Tibial artery (tissue), 4 donors: ENCODE data around the gene ABITRAM.
"Not testable (repeated sequence)": the region's sequence is repeated elsewhere in the genome, so short reads cannot be mapped to it uniquely, and the experiment has no call there.

Experiments
- DNase-seq, 2 donors: peaks; one replicate each; pipeline ENCODE4 v3.0.0-alpha.2; 2019
- H3K27ac ChIP-seq, 2 donors: fragments of 200-600 bp; sonication (generic) in 1 of 2; 1 replicate in 1 of 2; 2 replicates in 1 of 2; pipeline ENCODE4 v1.5.1; 2018 to 2019; ENCODE audit warnings: mild to moderate bottlenecking in 1 of 2
- H3K27me3 ChIP-seq, 2 donors: fragments of 200-600 bp; sonication (generic) in 1 of 2; one replicate each; pipeline versions ENCODE4 v1.5.1 to v1.6.0; 2016 to 2019
- H3K36me3 ChIP-seq, 3 donors: fragments of 200-600 bp; sonication (generic) in 2 of 3; one replicate each; pipeline ENCODE4 v1.5.1; 2016 to 2019; ENCODE audit warnings: mild to moderate bottlenecking in 2 of 3
- H3K4me1 ChIP-seq, 4 donors: fragments of 200-600 bp; sonication (generic) in 2 of 4; 1 replicate in 3 of 4; 2 replicates in 1 of 4; pipeline ENCODE4 v1.5.1; 2016 to 2019
- H3K4me3 ChIP-seq, 2 donors: fragments of 200-600 bp; sonication (generic) in 1 of 2; 1 replicate in 1 of 2; 2 replicates in 1 of 2; pipeline ENCODE4 v1.5.1; 2018 to 2019; ENCODE audit warnings: mild to moderate bottlenecking in 2 of 2
- H3K9me3 ChIP-seq, 3 donors: fragments of 200-600 bp; sonication (generic) in 1 of 3; one replicate each; pipeline ENCODE4 v1.5.1; 2016 to 2019
- CTCF ChIP-seq, 2 experiments: fragments of 200-600 bp in 1 of 2; fragments of 450-650 bp in 1 of 2; IDR thresholded peaks; one replicate each; pipeline ENCODE4 v1.5.1; 2017 to 2019; ENCODE audit warnings: antibody characterized with exemption in 2 of 2, mild to moderate bottlenecking in 1 of 2, moderate library complexity in 1 of 2
- intact Hi-C: fragments of 100-400 bp; cut with DNase I; formaldehyde crosslinking; loops from one replicate; pipeline ENCODE4 v1.15.0; 2023; ENCODE audit warnings: low total_unique reads

The ABITRAM gene

DNA sequence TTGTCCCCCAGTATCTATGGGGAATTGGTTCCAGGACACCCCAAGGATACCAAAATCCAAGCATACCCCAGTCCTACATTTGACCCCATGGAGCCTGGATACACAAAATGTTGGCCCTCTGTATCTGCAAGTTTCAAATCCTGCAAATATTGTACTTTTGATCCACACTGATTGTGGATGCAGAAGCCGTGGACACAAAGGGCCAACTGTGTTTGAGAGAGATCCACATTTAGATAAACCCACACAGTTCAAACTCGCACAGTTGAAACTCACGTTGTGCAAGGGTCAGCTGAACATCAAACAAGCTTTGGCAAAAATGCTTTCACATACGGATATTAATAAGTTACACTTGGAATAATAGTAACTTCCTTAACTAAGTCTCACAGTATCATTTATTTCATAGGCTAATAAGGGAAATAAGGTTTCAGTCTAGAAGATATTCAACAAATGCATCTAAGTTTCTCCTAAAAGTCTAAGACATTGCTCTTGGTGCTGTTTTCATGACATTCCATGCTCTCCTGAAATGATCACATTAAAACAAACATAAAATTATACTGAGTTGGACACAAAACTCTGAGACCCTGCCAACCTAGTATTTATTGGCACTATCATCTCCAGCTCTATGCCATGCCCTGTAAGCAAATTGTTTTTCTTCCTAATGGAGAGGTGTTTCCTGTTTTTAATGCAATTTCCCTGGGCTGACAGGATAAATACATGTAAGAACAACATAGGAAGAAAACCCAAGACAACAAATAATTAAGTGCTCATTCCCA, 39.8 kb upstream of the ABITRAM start:
- Histone ChIP-seq H3K9me3 (no peaks in the 10 kb centered on the region), H3K4me1 (no peaks in the 10 kb centered on the region), H3K27ac (no peak overlapping the region), H3K27me3 (no peaks in the 10 kb centered on the region), H3K36me3 (peaks cover 77 to 99% (median 89%) of the 10 kb centered on the region in 3 donors), H3K4me3 (no peak overlapping the region)
- no peak for TF ChIP-seq CTCF (IDR thresholded peaks at IDR 0.05)
- intact Hi-C loops, result no loop called here
- DNase-seq, result no peak

GRCh38 chr9:108897324-108898096, 36.7 kb upstream of the ABITRAM start:
- no peak for DNase-seq
- intact Hi-C loops, result no loop called here
- Histone ChIP-seq H3K27ac (no peak overlapping the region), H3K27me3 (no peaks in the 10 kb centered on the region), H3K36me3 (peaks cover 76 to 99% (median 92%) of the 10 kb centered on the region in 3 donors), H3K9me3 (no peaks in the 10 kb centered on the region), H3K4me3 (no peak overlapping the region), H3K4me1 (no peaks in the 10 kb centered on the region)
- no peak for TF ChIP-seq CTCF (IDR thresholded peaks at IDR 0.05)

GRCh38 chr9:108899023-108899695, 35.0 kb upstream of the ABITRAM start:
- peaks cover 78 to 99% (median 91%) of the 10 kb centered on the region in 3 donors for H3K36me3 ChIP-seq
- H3K4me3 ChIP-seq, H3K27me3 ChIP-seq, H3K9me3 ChIP-seq, H3K27ac ChIP-seq, H3K4me1 ChIP-seq, DNase-seq, intact Hi-C loops: not testable (repeated sequence)

DNA sequence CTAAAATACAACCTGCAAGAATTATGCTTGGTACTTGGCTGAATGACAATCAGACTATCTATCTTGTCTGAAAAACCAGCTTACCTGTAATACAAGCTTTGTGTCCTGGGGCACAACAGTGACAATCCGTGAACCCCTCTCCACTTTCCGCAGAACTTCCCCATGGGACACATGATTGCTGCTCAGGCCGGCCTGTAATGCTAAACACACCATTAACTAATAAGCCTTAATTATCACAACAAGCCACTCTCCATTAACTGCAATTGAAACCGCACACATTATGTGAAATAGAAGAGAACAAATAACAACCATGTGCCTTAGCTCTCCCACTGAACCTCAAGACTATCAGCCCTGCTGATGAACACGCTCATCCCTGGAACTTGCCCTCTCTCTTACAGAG, 34.0 kb upstream of the ABITRAM start:
- Histone ChIP-seq H3K27me3 (no peaks in the 10 kb centered on the region), H3K4me1 (no peaks in the 10 kb centered on the region), H3K27ac (no peak overlapping the region), H3K9me3 (no peaks in the 10 kb centered on the region), H3K36me3 (peaks cover 83 to 100% (median 91%) of the 10 kb centered on the region in 3 donors), H3K4me3 (no peak overlapping the region)
- TF ChIP-seq CTCF (IDR thresholded peaks at IDR 0.05), result no peak
- intact Hi-C loops, result no loop called here
- no peak for DNase-seq

DNA sequence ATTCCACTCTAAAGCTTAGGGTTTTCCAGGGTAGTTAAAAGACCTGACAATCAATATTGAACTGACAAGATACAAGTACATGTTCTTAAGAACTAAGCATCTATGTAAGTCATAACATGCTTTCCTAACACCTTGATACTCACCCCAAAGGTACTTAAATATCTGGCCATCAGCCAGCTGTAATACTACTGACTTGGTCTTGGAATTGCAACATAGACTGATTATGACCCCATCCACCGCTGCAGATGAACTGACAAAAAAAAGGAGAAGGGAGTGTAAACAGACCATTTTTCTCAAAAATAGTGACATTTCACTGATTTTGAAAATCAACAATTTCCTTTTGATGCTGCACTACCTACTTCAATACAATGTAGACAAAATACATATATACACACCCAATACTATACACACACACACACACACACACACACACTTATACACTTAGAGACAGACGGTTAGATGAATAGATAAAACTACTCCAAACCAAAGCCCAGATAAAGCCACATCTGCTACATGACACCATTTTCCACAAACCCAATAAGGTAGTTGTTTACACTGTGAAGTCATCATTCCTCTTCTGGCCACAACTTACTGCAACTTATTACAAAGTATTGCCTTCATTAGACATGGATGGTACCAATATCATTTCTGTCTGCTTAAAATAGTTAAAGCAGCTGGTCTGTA, 30.6 kb upstream of the ABITRAM start:
- no peak overlapping the region for H3K27ac ChIP-seq
- no peak for TF ChIP-seq CTCF (IDR thresholded peaks at IDR 0.05)
- DNase-seq, result no peak
- peaks cover 90 to 100% (median 92%) of the 10 kb centered on the region in 3 donors for H3K36me3 ChIP-seq
- H3K27me3 ChIP-seq, result no peaks in the 10 kb centered on the region
- intact Hi-C loops, result no loop called here
- no peak overlapping the region for H3K4me3 ChIP-seq
- H3K4me1 ChIP-seq, result no peaks in the 10 kb centered on the region
- no peaks in the 10 kb centered on the region for H3K9me3 ChIP-seq
